Keratinocyte (primary cell): ENCODE results near the gene DDAH2.

Source experiments
- CTCF ChIP-seq, 3 experiments: IDR thresholded peaks in 1 of 3; conservative IDR thresholded peaks in 1 of 3; optimal IDR thresholded peaks in 1 of 3; 2 replicates in 2 of 3; 3 replicates in 1 of 3; pipeline versions ENCODE3 to v1.5.1; 2011; ENCODE audit warnings: low read length in 3 of 3, mild to moderate bottlenecking in 3 of 3, moderate library complexity in 2 of 3, control low read depth in 1 of 3, inconsistent platforms in 1 of 3; ENCODE audit not compliant: insufficient read depth in 2 of 3; ENCODE audit errors: extremely low read depth in 1 of 3
- EZH2 ChIP-seq: IDR thresholded peaks from one replicate; pipeline ENCODE4 v1.6.1; 2012; ENCODE audit warnings: inconsistent platforms, mild to moderate bottlenecking, low read length, moderate library complexity

- no peak for TF ChIP-seq CTCF (optimal IDR thresholded peaks at IDR 0.05 in 1 of 3, IDR thresholded peaks at IDR 0.05 in 1 of 3, conservative IDR thresholded peaks at IDR 0.05 in 1 of 3; ENCODE audit: extremely low read depth in 1 of 3, insufficient read depth in 2 of 3, low read length in 3 of 3)
- TF ChIP-seq EZH2: no peak
Observed at GRCh38 chr6:31715022-31715958, 13.8 kb downstream of the DDAH2 start, which contains the start of gene LY6G6D.
